ENCODE measurements around the gene OSTF1.
A peak's percentile ranks its signal among the peaks of the same experiment; 100 is the strongest.

The OSTF1 gene

GRCh38 chr9:75121914-75122558 lies 33.7 kb downstream of the OSTF1 start:
- DNase-seq (ENCODE audit: low spot score) = no peak

GRCh38 chr9:75123696-75124095 lies 35.4 kb downstream of the OSTF1 start:
- DNase-seq (ENCODE audit: low spot score) = no peak

- DNase-seq (ENCODE audit: low spot score) = no peak
Measured at GRCh38 chr9:75128535-75128934, 40.2 kb downstream of the OSTF1 start.

- DNase-seq (ENCODE audit: low spot score) = no peak
Measured at GRCh38 chr9:75130172-75130571, 41.9 kb downstream of the OSTF1 start.

- DNase-seq (ENCODE audit: low spot score) = no peak
Measured at GRCh38 chr9:75130621-75131230, 42.4 kb downstream of the OSTF1 start.

GRCh38 chr9:75131700-75132099 lies 43.4 kb downstream of the OSTF1 start:
- no peak for DNase-seq (ENCODE audit: low spot score)

- DNase-seq (ENCODE audit: low spot score) = no peak
Measured at GRCh38 chr9:75132244-75132643, 43.9 kb downstream of the OSTF1 start.

GRCh38 chr9:75133396-75133795 lies 45.1 kb downstream of the OSTF1 start:
- DNase-seq (ENCODE audit: low spot score) = no peak

- no peak for DNase-seq (ENCODE audit: low spot score)
Measured at GRCh38 chr9:75134495-75134894, 46.2 kb downstream of the OSTF1 start.

- no peak for DNase-seq (ENCODE audit: low spot score)
Measured at GRCh38 chr9:75138260-75139040, 50.1 kb downstream of the OSTF1 start.

- DNase-seq (ENCODE audit: low spot score) = no peak
Measured at GRCh38 chr9:75139201-75139600, 50.9 kb downstream of the OSTF1 start.

- DNase-seq (ENCODE audit: low spot score) = no peak
Measured at GRCh38 chr9:75140261-75140660, 51.9 kb downstream of the OSTF1 start.

- peak; percentile 40 for DNase-seq (ENCODE audit: low spot score)
Measured at GRCh38 chr9:75142202-75142601, 53.9 kb downstream of the OSTF1 start.

- no peak for DNase-seq (ENCODE audit: low spot score)
Measured at GRCh38 chr9:75146229-75146628, 57.9 kb downstream of the OSTF1 start.

GRCh38 chr9:75147638-75148037 lies 59.3 kb downstream of the OSTF1 start:
- no peak for DNase-seq (ENCODE audit: low spot score)

- DNase-seq (ENCODE audit: low spot score) = no peak
Measured at GRCh38 chr9:75148561-75148960, 60.2 kb downstream of the OSTF1 start.

- no peak for DNase-seq (ENCODE audit: low spot score)
Measured at GRCh38 chr9:75149841-75150241, 61.5 kb downstream of the OSTF1 start.

- DNase-seq (ENCODE audit: low spot score) = no peak
Measured at GRCh38 chr9:75150512-75150911, 62.2 kb downstream of the OSTF1 start.

- DNase-seq (ENCODE audit: low spot score) = no peak
Measured at GRCh38 chr9:75152416-75152815, 64.1 kb downstream of the OSTF1 start.

GRCh38 chr9:75156858-75157257 lies 68.5 kb downstream of the OSTF1 start:
- DNase-seq (ENCODE audit: low spot score) = no peak

- DNase-seq (ENCODE audit: low spot score) = no peak
Measured at GRCh38 chr9:75161116-75161857, 73.0 kb downstream of the OSTF1 start.

GRCh38 chr9:75163764-75164163 lies 75.5 kb downstream of the OSTF1 start:
- DNase-seq (ENCODE audit: low spot score) = no peak

GRCh38 chr9:75164573-75164972 lies 76.3 kb downstream of the OSTF1 start:
- no peak for DNase-seq (ENCODE audit: low spot score)

All from kidney capillary endothelial cell (primary cell).